ENCODE measurements around the gene SLC25A13.

- TF ChIP-seq ATF1 (CRISPR knock-in tag; IDR thresholded peaks at IDR 0.05) (no peak), CTCF (IDR thresholded peaks at IDR 0.05) (no peak), E2F1 (CRISPR knock-in tag; IDR thresholded peaks at IDR 0.05) (no peak), ATF3 (CRISPR knock-in tag; conservative IDR thresholded peaks at IDR 0.05) (no peak), ZNF423 (CRISPR knock-in tag; IDR thresholded peaks at IDR 0.05) (no peak), ZNF121 (CRISPR knock-in tag; IDR thresholded peaks at IDR 0.05) (no peak), ELF4 (CRISPR knock-in tag; IDR thresholded peaks at IDR 0.05; ENCODE audit: low read depth) (no peak), IRF2 (CRISPR knock-in tag; IDR thresholded peaks at IDR 0.05; ENCODE audit: borderline replicate concordance, low read depth) (no peak), ATF2 (CRISPR knock-in tag; IDR thresholded peaks at IDR 0.05; ENCODE audit: borderline replicate concordance, low read depth) (no peak), KAT7 (CRISPR knock-in tag; IDR thresholded peaks at IDR 0.05; ENCODE audit: borderline replicate concordance) (no peak), TEAD1 (CRISPR knock-in tag; IDR thresholded peaks at IDR 0.05) (no peak), SP1 (CRISPR knock-in tag; conservative IDR thresholded peaks at IDR 0.05) (no peak), HMGXB4 (CRISPR knock-in tag; IDR thresholded peaks at IDR 0.05) (no peak), MAX (CRISPR knock-in tag; IDR thresholded peaks at IDR 0.05) (no peak)
These were observed 6.1 kb upstream of the SLC25A13 start for GRCh38 chr7:96328016-96328415.
